Ishikawa (cell line): Measurements from ENCODE around the gene ERVFRD-1.

Source experiments
- CEBPB ChIP-seq: IDR thresholded peaks from 2 replicates; pipeline ENCODE4 v1.6.1; 2012
- CREB1 ChIP-seq: IDR thresholded peaks from 2 replicates; pipeline ENCODE4 v1.6.1; 2012; ENCODE audit warnings: low read depth
- EGR1 ChIP-seq: IDR thresholded peaks from 2 replicates; pipeline ENCODE4 v1.6.1; 2012
- EP300 ChIP-seq: IDR thresholded peaks from 2 replicates; pipeline ENCODE4 v1.6.1; 2012; ENCODE audit warnings: borderline replicate concordance
- FOXM1 ChIP-seq: IDR thresholded peaks from 2 replicates; pipeline ENCODE4 v1.6.1; 2012; ENCODE audit warnings: low read depth, borderline replicate concordance
- NFIC ChIP-seq: IDR thresholded peaks from 2 replicates; pipeline ENCODE4 v1.6.1; 2012
- RAD21 ChIP-seq: IDR thresholded peaks from 2 replicates; pipeline ENCODE4 v1.6.1; 2012; ENCODE audit warnings: low read depth
- REST ChIP-seq: IDR thresholded peaks from 2 replicates; pipeline ENCODE4 v1.6.1; 2012; ENCODE audit warnings: low read depth, mild to moderate bottlenecking
- TAF1 ChIP-seq: IDR thresholded peaks from 2 replicates; pipeline ENCODE4 v1.6.1; 2012; ENCODE audit warnings: low read depth, mild to moderate bottlenecking
- TCF12 ChIP-seq: IDR thresholded peaks from 2 replicates; pipeline ENCODE4 v1.6.1; 2012; ENCODE audit warnings: low read depth
- TEAD4 ChIP-seq: IDR thresholded peaks from 2 replicates; pipeline ENCODE4 v1.6.1; 2012
- USF1 ChIP-seq: IDR thresholded peaks from 2 replicates; pipeline ENCODE4 v1.6.1; 2012
- YY1 ChIP-seq: IDR thresholded peaks from 2 replicates; pipeline ENCODE4 v1.6.1; 2012; ENCODE audit warnings: low read depth
- ZBTB7A ChIP-seq: IDR thresholded peaks from 2 replicates; pipeline ENCODE4 v1.6.1; 2012; ENCODE audit warnings: low read depth
- TF ChIP-seq, protein P1 (sequence below): IDR thresholded peaks from 2 replicates; pipeline ENCODE4 v1.6.1; 2012

Gene ERVFRD-1

GRCh38 chr6:11141295-11141694 lies 29.8 kb upstream of the ERVFRD-1 start:
- TF ChIP-seq USF1 (no peak), CREB1 (no peak), CEBPB (no peak), TAF1 (no peak), RAD21 (no peak), REST (no peak), ZBTB7A (no peak), FOXM1 (no peak), EGR1 (no peak), YY1 (no peak), TCF12 (no peak), EP300 (no peak), TEAD4 (no peak), NFIC (no peak)
- TF ChIP-seq, protein P1, sequence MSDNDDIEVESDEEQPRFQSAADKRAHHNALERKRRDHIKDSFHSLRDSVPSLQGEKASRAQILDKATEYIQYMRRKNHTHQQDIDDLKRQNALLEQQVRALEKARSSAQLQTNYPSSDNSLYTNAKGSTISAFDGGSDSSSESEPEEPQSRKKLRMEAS, result no peak

DNA sequence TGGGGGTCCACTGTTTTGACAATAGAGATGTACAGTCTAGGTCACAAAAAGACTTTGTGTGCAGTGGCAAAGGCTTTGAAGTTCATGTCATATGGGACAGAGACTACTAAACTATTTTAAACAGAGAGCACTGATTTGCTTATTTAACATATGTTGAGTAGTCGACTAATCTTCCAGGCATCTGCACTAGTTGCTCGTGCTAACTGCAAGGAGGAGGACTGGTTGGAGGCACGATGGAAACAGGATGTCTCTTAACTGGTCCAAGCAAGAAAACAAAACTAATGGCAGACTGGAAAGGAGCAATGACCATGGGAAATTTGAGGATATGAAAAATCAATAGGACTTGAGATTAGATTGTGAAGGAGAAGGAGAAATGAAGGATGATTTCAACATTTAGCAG lies 28.5 kb upstream of the ERVFRD-1 start:
- TF ChIP-seq ZBTB7A (no peak), REST (no peak), FOXM1 (no peak), CEBPB (no peak), EP300 (no peak), TAF1 (no peak), EGR1 (no peak)
- TF ChIP-seq, protein P1, result no peak

GRCh38 chr6:11139051-11139960 lies 27.8 kb upstream of the ERVFRD-1 start:
- TF ChIP-seq TEAD4 (no peak), YY1 (no peak), NFIC (no peak)

- TF ChIP-seq USF1 (no peak), TAF1 (no peak), EP300 (no peak), FOXM1 (no peak), REST (no peak), TCF12 (no peak), ZBTB7A (no peak), CREB1 (no peak), YY1 (no peak), NFIC (no peak), EGR1 (no peak)
- TF ChIP-seq, protein P1, result no peak
These were observed 25.3 kb upstream of the ERVFRD-1 start for GRCh38 chr6:11136809-11137208.
